ENCODE measurements around the gene EEF2.
A peak's percentile ranks its signal among the peaks of the same experiment; 100 is the strongest.
"Not testable (repeated sequence)": the region's sequence is repeated elsewhere in the genome, so short reads cannot be mapped to it uniquely, and the experiment has no call there.

Gene EEF2

GRCh38 chr19:4009990-4010807 is 24.9 kb upstream of the EEF2 start:
- no peak for DNase-seq (ENCODE audit: low read depth)
- TF ChIP-seq CTCF (IDR thresholded peaks at IDR 0.05; ENCODE audit: low read depth, low read length, missing control alignments), result no peak
- no peak overlapping the region for H3K4me3 ChIP-seq (ENCODE audit: low read depth, low read length)

GRCh38 chr19:4007836-4008539 is 22.7 kb upstream of the EEF2 start:
- TF ChIP-seq CTCF (IDR thresholded peaks at IDR 0.05; ENCODE audit: low read depth, low read length, missing control alignments), result no peak
- H3K4me3 ChIP-seq (ENCODE audit: low read depth, low read length), result peak overlapping the region; percentile 97
- no peak for DNase-seq (ENCODE audit: low read depth)

- peak within 1 kb of the TSS; percentile 97 for H3K4me3 ChIP-seq (ENCODE audit: low read depth, low read length)
- no peak for TF ChIP-seq CTCF (IDR thresholded peaks at IDR 0.05; ENCODE audit: low read depth, low read length, missing control alignments)
- peak; percentile 84 for DNase-seq (ENCODE audit: low read depth)
Observed at GRCh38 chr19:4007021-4007835, 22.0 kb upstream of the EEF2 start, which contains the start of gene PIAS4. Gene PIAS4, plus strand, starts transcription at chr19:4007736. Its CDS starts 25 bp downstream, at chr19:4007761.

- not testable (repeated sequence) for DNase-seq (ENCODE audit: low read depth); H3K4me3 ChIP-seq (ENCODE audit: low read depth, low read length)
Observed at GRCh38 chr19:4005436-4005835, 20.2 kb upstream of the EEF2 start.

- H3K4me3 ChIP-seq (ENCODE audit: low read depth, low read length); DNase-seq (ENCODE audit: low read depth): not testable (repeated sequence)
Observed at GRCh38 chr19:4000798-4001197, 15.5 kb upstream of the EEF2 start.

- not testable (repeated sequence) for H3K4me3 ChIP-seq (ENCODE audit: low read depth, low read length); DNase-seq (ENCODE audit: low read depth)
Observed at GRCh38 chr19:3998667-3999412, 13.6 kb upstream of the EEF2 start.

- no peak for TF ChIP-seq CTCF (IDR thresholded peaks at IDR 0.05; ENCODE audit: low read depth, low read length, missing control alignments)
- H3K4me3 ChIP-seq (ENCODE audit: low read depth, low read length), result no peak overlapping the region
- no peak for DNase-seq (ENCODE audit: low read depth)
Observed at GRCh38 chr19:3995607-3996006, 10.3 kb upstream of the EEF2 start.

- no peak for TF ChIP-seq CTCF (IDR thresholded peaks at IDR 0.05; ENCODE audit: low read depth, low read length, missing control alignments)
- no peak overlapping the region for H3K4me3 ChIP-seq (ENCODE audit: low read depth, low read length)
- DNase-seq (ENCODE audit: low read depth), result no peak
Observed at GRCh38 chr19:3990815-3991117, 5.5 kb upstream of the EEF2 start.
